AG08396 (cell line): ENCODE results near the gene DTX3L.
"Not testable (repeated sequence)": the region's sequence is repeated elsewhere in the genome, so short reads cannot be mapped to it uniquely, and the experiment has no call there.

Source experiments
- DNase-seq: peaks from one replicate; pipeline ENCODE4 v3.0.0; 2012; ENCODE audit warnings: low spot score, mixed read lengths

DTX3L gene

GRCh38 chr3:122562923-122563716 lies 1.0 kb upstream of the DTX3L start:
- DNase-seq = no peak

GRCh38 chr3:122563717-122564025 lies 467 bp upstream of the DTX3L start:
- no peak for DNase-seq

- not testable (repeated sequence) for DNase-seq
Observed at GRCh38 chr3:122568131-122568530, 4.0 kb downstream of the DTX3L start.

GRCh38 chr3:122568755-122569154 lies 4.6 kb downstream of the DTX3L start:
- no peak for DNase-seq

GRCh38 chr3:122572940-122573412 lies 8.8 kb downstream of the DTX3L start:
- DNase-seq = no peak

GRCh38 chr3:122576174-122576940 lies 12.2 kb downstream of the DTX3L start:
- DNase-seq = no peak

- DNase-seq = no peak
Observed at GRCh38 chr3:122577409-122578031, 13.4 kb downstream of the DTX3L start, which contains the start of gene PARP15. PARP15 (plus strand) TSS chr3:122577650; CDS start chr3:122577668, 18 bp downstream.

GRCh38 chr3:122578069-122578740 lies 14.1 kb downstream of the DTX3L start:
- DNase-seq = no peak

GRCh38 chr3:122580470-122580869 lies 16.3 kb downstream of the DTX3L start:
- DNase-seq = no peak

GRCh38 chr3:122581622-122582021 lies 17.5 kb downstream of the DTX3L start:
- no peak for DNase-seq

- DNase-seq = no peak
Observed at GRCh38 chr3:122582390-122582789, 18.3 kb downstream of the DTX3L start.

- no peak for DNase-seq
Observed at GRCh38 chr3:122586098-122586497, 22.0 kb downstream of the DTX3L start.

- DNase-seq = no peak
Observed at GRCh38 chr3:122586773-122587485, 22.8 kb downstream of the DTX3L start.

GRCh38 chr3:122587572-122587971 lies 23.4 kb downstream of the DTX3L start:
- no peak for DNase-seq

- no peak for DNase-seq
Observed at GRCh38 chr3:122589297-122589696, 25.2 kb downstream of the DTX3L start.

GRCh38 chr3:122590610-122591009 lies 26.5 kb downstream of the DTX3L start:
- no peak for DNase-seq

GRCh38 chr3:122594025-122594424 lies 29.9 kb downstream of the DTX3L start:
- DNase-seq = no peak

GRCh38 chr3:122598151-122598550 lies 34.0 kb downstream of the DTX3L start:
- no peak for DNase-seq

- DNase-seq = no peak
Observed at GRCh38 chr3:122598556-122598955, 34.4 kb downstream of the DTX3L start.

GRCh38 chr3:122602011-122602710 lies 38.0 kb downstream of the DTX3L start:
- DNase-seq = no peak

GRCh38 chr3:122603056-122603455 lies 38.9 kb downstream of the DTX3L start:
- no peak for DNase-seq
